Activated naive CD4-positive, alpha-beta T cell treated with anti-CD3 and anti-CD28 coated beads, Interleukin-2, amount 50 U/mL, for 72 hours (primary cell): ENCODE measurements around the gene MPZL2. TPM values are rescaled to one million over a fixed set of nuclear protein-coding genes. Genes with fewer than 3 reads are reported as not detected.

Experiments
- ATAC-seq, 2 donors: fragments of 150-1000 bp; cut with Tn5 transposase; 2 replicates each; pipeline ENCODE4 v1.10.0; 2021; ENCODE audit warnings: mild to moderate bottlenecking in 2 of 2, moderate library complexity in 2 of 2
- DNase-seq, 2 donors: peaks; one replicate each; pipeline ENCODE4 v3.0.0; 2021 to 2022; ENCODE audit warnings: low spot score in 2 of 2
- H3K27ac Mint-ChIP-seq, 2 donors: one replicate each; pipeline ENCODE4 v1.8.0; 2022; ENCODE audit warnings: mild to moderate bottlenecking in 2 of 2, mixed read lengths in 2 of 2
- H3K36me3 Mint-ChIP-seq, 2 donors: one replicate each; pipeline ENCODE4 v1.8.0; 2022; ENCODE audit warnings: mixed read lengths in 2 of 2
- H3K9me3 Mint-ChIP-seq, 2 donors: one replicate each; pipeline ENCODE4 v1.8.0; 2022; ENCODE audit warnings: mixed read lengths in 2 of 2
- total RNA-seq, 2 donors: library from RNA; stranded (reverse); gene quantifications; one replicate each; pipeline ENCODE4 v1.2.3, GENCODE V29; 2022

MPZL2 gene
- total RNA-seq, 2 donors from 2014 or later: 39.4 to 64.1 TPM

DNA sequence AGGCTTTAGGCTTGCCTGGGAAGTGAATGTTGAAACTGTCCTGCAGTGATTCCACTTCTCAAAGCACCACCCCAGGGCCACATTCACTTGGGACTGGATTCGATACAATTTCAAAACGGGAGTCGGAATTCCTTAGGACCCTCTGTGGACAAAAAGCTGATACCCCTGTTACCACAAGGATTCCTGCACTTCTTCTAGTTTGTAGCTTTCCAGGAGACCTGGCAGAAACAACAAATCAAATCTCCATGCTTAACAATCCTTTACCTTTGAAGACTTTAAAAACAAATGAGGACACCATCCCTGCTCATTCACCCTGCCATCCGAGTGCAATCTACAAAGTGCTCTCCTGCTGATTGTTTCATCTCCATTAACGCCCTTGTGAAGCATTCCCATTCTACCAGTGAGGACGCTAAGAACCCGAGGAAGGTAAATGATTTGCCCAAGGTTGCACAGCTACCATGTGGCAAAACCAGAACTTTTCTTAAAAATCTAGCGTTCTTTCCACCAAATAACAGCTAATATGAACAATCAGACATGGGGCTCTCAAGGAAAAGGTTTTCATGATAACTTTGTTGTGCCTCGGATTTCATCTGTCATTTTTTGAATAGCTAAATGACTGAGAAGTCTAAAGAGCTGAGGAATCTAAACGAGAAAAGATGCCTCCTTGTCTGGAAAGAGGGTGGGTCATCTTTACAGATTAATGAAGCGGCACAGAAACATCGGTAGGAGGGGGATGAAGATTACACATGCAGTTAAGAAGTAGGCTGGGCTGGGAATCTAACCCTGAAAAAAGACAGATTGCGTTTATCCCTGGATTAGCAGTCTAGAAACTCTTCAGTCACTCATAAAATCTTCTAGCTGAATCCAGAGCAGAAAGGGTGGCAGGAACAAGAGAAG is 720 bp upstream of the MPZL2 start:
- Mint-ChIP-seq H3K27ac (peak overlapping the region; percentile 84 to 91), H3K9me3 (no peaks in the 10 kb centered on the region), H3K36me3 (peaks cover 34 to 41% of the 10 kb centered on the region in 2 donors)
- DNase-seq: no peak
- ATAC-seq: no peak

- H3K27ac Mint-ChIP-seq: peak overlapping the region in 1 of 2 donors; percentile 84
- H3K9me3 Mint-ChIP-seq: no peaks in the 10 kb centered on the region
- DNase-seq: no peak
- peaks cover 51 to 58% of the 10 kb centered on the region in 2 donors for H3K36me3 Mint-ChIP-seq
- peak in 1 of 2 donors; percentile 44 for ATAC-seq
Observed at GRCh38 chr11:118263112-118263511, 985 bp downstream of the MPZL2 start.

DNA sequence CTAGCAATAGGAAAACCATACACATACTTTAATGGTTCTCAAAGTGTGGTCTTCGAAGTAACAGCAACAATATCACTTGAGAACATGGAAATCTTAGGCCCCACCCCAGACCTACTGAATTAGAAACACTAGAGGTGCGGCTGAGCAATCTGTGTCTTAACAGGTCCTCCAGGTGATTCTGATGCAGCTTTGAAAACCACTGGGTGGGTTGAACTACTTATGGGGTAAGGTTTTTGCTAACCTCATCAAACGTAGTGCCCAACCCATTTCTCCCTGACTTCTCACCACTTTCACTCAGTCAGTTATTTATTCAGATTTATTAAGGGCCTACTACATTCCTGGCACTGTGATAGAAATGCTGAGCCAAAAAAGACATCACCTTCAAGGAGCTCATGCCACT is 3.7 kb downstream of the MPZL2 start:
- Mint-ChIP-seq H3K9me3 (no peaks in the 10 kb centered on the region), H3K36me3 (peaks cover 58 to 76% of the 10 kb centered on the region in 2 donors), H3K27ac (no peak overlapping the region)
- DNase-seq: no peak
- ATAC-seq: peak in 1 of 2 donors; percentile 39

DNA sequence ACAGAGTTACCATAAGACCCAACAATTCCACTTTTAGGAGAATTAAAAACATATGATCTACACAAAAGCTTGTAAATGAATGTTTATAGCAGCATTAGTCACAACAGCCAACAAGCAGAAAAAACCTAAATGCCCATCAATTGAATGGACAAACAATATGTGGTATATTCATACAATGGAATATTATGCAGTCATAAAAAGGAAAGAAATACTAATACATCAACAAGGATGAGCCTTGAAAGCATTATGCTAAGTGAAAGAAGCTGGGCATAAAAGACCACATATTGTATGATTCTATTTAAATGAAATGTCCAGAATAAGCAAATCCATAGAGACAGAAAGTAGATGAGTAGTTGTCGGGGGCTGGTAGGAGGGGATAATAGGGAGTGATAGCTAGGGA is 5.0 kb downstream of the MPZL2 start:
- H3K36me3 Mint-ChIP-seq: peaks cover 57 to 81% of the 10 kb centered on the region in 2 donors
- DNase-seq (no peak), ATAC-seq (no peak)
- no peak overlapping the region for H3K27ac Mint-ChIP-seq
- no peaks in the 10 kb centered on the region for H3K9me3 Mint-ChIP-seq

DNA sequence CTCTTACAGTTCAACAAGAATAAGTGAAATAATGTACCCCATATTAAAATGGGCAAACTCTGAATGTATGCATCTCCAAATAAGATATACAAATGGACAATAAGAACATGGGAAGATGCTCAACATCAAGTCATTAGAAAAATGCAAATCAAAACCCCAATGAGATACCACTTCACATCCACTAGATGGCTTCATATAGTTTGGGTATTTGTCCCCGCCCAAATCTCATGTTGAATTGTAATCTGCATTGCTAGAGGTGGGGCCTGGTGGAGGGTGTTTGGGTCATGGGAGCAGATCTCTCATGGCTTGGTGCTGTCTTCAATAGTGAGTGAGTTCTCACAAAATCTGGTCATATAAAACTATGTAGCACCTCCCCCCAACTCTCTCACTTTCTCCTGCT is 5.7 kb downstream of the MPZL2 start:
- H3K27ac Mint-ChIP-seq: no peak overlapping the region
- H3K36me3 Mint-ChIP-seq: peaks cover 50 to 73% of the 10 kb centered on the region in 2 donors
- DNase-seq: no peak
- no peaks in the 10 kb centered on the region for H3K9me3 Mint-ChIP-seq
- ATAC-seq: peak in 1 of 2 donors; percentile 33

GRCh38 chr11:118252688-118253087 is 11.4 kb downstream of the MPZL2 start:
- peaks cover 2% of the 10 kb centered on the region in 2 donors for H3K9me3 Mint-ChIP-seq
- no peak for ATAC-seq
- DNase-seq: no peak
- peak overlapping the region; percentile 98 for H3K27ac Mint-ChIP-seq
- H3K36me3 Mint-ChIP-seq: peaks cover 24 to 37% of the 10 kb centered on the region in 2 donors

- peak; percentile 75 to 77 for ATAC-seq
- H3K27ac Mint-ChIP-seq: peak within 1 kb of the TSS; percentile 98
- peaks cover 4 to 5% of the 10 kb centered on the region in 2 donors for H3K9me3 Mint-ChIP-seq
- peak; percentile 78 to 85 for DNase-seq
- peaks cover 28 to 41% of the 10 kb centered on the region in 2 donors for H3K36me3 Mint-ChIP-seq
Observed at GRCh38 chr11:118251858-118252652, 12.0 kb downstream of the MPZL2 start, which contains the start of gene MPZL3. Gene MPZL3 (minus strand): TSS chr11:118252365. CDS start chr11:118252294, 71 bp downstream.

DNA sequence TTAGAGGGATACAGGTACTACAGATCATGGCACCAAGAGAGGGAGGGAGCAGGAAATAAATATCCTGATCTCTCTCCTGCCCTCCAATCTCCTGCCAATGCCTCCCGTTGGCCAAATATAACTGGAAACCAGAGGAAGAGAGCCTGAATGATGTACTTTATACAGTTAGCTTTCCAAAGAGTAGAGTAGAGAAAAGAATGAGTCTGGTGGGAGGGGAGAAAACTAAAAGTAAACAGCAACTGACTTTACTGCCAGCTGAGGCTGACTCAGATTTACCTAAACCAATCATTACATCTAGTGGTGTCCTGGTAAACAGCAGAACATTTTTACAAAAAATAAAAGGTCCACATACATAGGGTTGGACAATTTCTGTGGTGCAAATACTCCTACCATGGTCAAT is 17.1 kb downstream of the MPZL2 start:
- no peak for DNase-seq
- Mint-ChIP-seq H3K36me3 (peaks cover 31 to 43% of the 10 kb centered on the region in 2 donors), H3K9me3 (peaks cover 4 to 5% of the 10 kb centered on the region in 2 donors), H3K27ac (peak overlapping the region; percentile 18 to 99)
- peak; percentile 15 to 67 for ATAC-seq

- no peak for ATAC-seq
- peak overlapping the region; percentile 63 to 99 for H3K27ac Mint-ChIP-seq
- H3K9me3 Mint-ChIP-seq: peaks cover 4 to 5% of the 10 kb centered on the region in 2 donors
- H3K36me3 Mint-ChIP-seq: peaks cover 29 to 41% of the 10 kb centered on the region in 2 donors
- no peak for DNase-seq
Observed at GRCh38 chr11:118245936-118246562, 18.0 kb downstream of the MPZL2 start.

- peaks cover 4 to 5% of the 10 kb centered on the region in 2 donors for H3K9me3 Mint-ChIP-seq
- peaks cover 44 to 46% of the 10 kb centered on the region in 2 donors for H3K36me3 Mint-ChIP-seq
- DNase-seq: no peak
- ATAC-seq: peak in 1 of 2 donors; percentile 17
- H3K27ac Mint-ChIP-seq: peak overlapping the region; percentile 97 to 99
Observed at GRCh38 chr11:118243993-118244762, 19.9 kb downstream of the MPZL2 start.

DNA sequence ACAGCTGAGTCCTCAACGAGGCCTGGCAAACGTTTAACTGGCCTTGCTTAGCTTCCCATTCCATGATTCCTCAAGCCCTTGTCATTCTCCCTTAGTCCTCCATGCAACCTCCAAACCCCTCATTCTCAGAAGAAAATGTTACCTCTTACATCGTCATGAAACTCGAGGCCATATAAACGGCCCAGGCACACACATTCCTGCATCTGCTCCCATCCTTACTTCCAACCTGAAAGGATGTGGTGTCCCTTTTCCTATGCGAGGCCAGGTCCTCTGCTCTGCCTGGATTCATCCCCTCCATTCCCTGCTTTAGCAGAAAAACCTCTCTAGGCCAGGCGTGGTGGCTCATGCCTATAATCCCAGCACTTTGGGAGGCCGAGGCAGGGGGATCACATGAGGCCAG is 20.9 kb downstream of the MPZL2 start:
- DNase-seq (no peak), ATAC-seq (no peak)
- H3K9me3 Mint-ChIP-seq: peaks cover 4 to 5% of the 10 kb centered on the region in 2 donors
- peak overlapping the region; percentile 97 to 99 for H3K27ac Mint-ChIP-seq
- H3K36me3 Mint-ChIP-seq: peaks cover 54% of the 10 kb centered on the region in 2 donors

DNA sequence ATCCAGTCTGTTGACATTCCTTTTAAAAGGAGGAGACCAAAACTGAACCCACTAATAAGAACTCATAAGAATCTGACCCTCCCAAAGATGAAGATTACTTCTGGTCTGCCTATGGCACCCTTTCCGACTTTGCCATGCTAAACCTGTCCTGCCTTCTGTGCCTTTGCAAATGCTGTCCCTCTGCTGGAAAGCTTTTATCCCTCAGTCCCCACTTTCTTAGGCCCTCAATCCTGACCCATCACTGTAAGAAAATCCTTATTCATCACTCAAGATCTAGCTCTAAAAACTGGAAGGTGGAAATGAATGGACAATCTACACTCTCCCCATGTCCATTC is 22.4 kb downstream of the MPZL2 start:
- peaks cover 47 to 61% of the 10 kb centered on the region in 2 donors for H3K36me3 Mint-ChIP-seq
- ATAC-seq (no peak), DNase-seq (no peak)
- peak overlapping the region; percentile 97 to 99 for H3K27ac Mint-ChIP-seq
- no peaks in the 10 kb centered on the region for H3K9me3 Mint-ChIP-seq

GRCh38 chr11:118240999-118241763 is 22.9 kb downstream of the MPZL2 start:
- ATAC-seq (peak; percentile 89 to 95), DNase-seq (peak in 1 of 2 donors; percentile 60)
- Mint-ChIP-seq H3K36me3 (peaks cover 51 to 61% of the 10 kb centered on the region in 2 donors), H3K27ac (peak overlapping the region; percentile 97 to 99), H3K9me3 (no peaks in the 10 kb centered on the region)

- peak overlapping the region; percentile 97 to 99 for H3K27ac Mint-ChIP-seq
- peaks cover 59 to 70% of the 10 kb centered on the region in 2 donors for H3K36me3 Mint-ChIP-seq
- ATAC-seq (no peak), DNase-seq (no peak)
- no peaks in the 10 kb centered on the region for H3K9me3 Mint-ChIP-seq
Observed at GRCh38 chr11:118239509-118240205, 24.4 kb downstream of the MPZL2 start.

GRCh38 chr11:118238929-118239328 is 25.2 kb downstream of the MPZL2 start:
- H3K36me3 Mint-ChIP-seq: peaks cover 59 to 72% of the 10 kb centered on the region in 2 donors
- H3K27ac Mint-ChIP-seq: peak overlapping the region; percentile 67 to 99
- no peaks in the 10 kb centered on the region for H3K9me3 Mint-ChIP-seq
- no peak for DNase-seq
- ATAC-seq: peak in 1 of 2 donors; percentile 30
